ENCODE data around the gene TUBB.
"Not testable (repeated sequence)": the region's sequence is repeated elsewhere in the genome, so short reads cannot be mapped to it uniquely, and the experiment has no call there.

TUBB gene

GRCh38 chr6:30763155-30763617, 43.0 kb downstream of the TUBB start:
- H3K27ac Mint-ChIP-seq = peak overlapping the region; percentile 76 to 92 (median 88)
- TF ChIP-seq, protein P1, sequence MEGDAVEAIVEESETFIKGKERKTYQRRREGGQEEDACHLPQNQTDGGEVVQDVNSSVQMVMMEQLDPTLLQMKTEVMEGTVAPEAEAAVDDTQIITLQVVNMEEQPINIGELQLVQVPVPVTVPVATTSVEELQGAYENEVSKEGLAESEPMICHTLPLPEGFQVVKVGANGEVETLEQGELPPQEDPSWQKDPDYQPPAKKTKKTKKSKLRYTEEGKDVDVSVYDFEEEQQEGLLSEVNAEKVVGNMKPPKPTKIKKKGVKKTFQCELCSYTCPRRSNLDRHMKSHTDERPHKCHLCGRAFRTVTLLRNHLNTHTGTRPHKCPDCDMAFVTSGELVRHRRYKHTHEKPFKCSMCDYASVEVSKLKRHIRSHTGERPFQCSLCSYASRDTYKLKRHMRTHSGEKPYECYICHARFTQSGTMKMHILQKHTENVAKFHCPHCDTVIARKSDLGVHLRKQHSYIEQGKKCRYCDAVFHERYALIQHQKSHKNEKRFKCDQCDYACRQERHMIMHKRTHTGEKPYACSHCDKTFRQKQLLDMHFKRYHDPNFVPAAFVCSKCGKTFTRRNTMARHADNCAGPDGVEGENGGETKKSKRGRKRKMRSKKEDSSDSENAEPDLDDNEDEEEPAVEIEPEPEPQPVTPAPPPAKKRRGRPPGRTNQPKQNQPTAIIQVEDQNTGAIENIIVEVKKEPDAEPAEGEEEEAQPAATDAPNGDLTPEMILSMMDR (IDR thresholded peaks at IDR 0.05; ENCODE audit: unreplicated experiment in 3 of 3) = no peak
- H3K9me3 Mint-ChIP-seq = peaks cover 2% of the 10 kb centered on the region
- no peaks in the 10 kb centered on the region for H3K36me3 Mint-ChIP-seq (ENCODE audit: low read depth)
- H3K4me1 Mint-ChIP-seq = peaks cover 46% of the 10 kb centered on the region
- H3K4me3 Mint-ChIP-seq = peak overlapping the region in 1 of 3 experiments; percentile 25
- peaks cover 5% of the 10 kb centered on the region for H3K27me3 Mint-ChIP-seq (ENCODE audit: low read depth)

DNA sequence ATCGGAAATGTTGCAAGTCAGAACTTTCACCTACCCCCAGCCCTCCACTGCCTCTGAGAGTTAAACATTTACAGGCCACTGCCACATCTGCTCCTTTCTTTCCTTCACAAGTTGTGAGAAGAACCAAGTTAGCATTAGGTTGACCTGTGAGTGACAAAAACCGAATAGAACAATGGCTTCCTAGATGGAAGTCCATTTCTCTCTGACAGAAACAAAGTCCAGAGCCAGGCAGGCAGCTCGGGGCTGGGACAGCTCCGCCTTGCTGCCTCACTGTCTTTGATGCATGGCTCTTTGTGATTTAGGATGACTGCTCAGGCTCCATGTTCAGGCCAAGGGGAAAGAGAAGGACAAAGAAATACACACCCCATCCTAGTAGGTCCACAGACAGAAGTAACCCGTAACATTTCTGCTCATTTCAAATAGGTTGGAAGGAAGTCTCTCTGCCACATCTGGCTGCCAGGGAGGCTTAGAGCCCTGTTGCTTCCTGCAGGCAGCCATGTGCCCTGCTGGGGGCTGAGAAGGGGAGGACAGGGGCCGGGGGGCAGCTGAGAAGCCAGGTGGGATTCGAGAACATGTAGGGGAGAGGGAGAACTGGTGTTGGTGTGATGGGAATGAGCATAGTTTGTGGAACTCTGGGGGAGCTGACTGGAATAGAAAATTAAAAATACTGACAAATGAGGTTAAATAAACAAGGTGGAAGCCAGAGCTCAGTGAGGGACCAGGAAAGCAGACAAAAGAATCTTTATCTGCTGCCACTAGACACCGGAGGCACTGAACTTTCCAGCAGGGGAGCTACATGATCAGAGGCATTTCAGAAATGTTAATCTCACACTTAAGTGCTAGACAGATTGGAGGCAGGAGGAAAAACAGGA, 43.7 kb downstream of the TUBB start:
- Mint-ChIP-seq H3K27me3 (ENCODE audit: low read depth) (peaks cover 5% of the 10 kb centered on the region), H3K4me1 (peaks cover 47% of the 10 kb centered on the region), H3K4me3 (peak overlapping the region; percentile 5 to 20 (median 20)), H3K27ac (peak overlapping the region; percentile 76 to 92 (median 88)), H3K9me3 (peaks cover 2% of the 10 kb centered on the region), H3K36me3 (ENCODE audit: low read depth) (no peaks in the 10 kb centered on the region)
- TF ChIP-seq, protein P1 (IDR thresholded peaks at IDR 0.05; ENCODE audit: unreplicated experiment in 3 of 3) = peak in 2 of 3 experiments; percentile 12 to 16

DNA sequence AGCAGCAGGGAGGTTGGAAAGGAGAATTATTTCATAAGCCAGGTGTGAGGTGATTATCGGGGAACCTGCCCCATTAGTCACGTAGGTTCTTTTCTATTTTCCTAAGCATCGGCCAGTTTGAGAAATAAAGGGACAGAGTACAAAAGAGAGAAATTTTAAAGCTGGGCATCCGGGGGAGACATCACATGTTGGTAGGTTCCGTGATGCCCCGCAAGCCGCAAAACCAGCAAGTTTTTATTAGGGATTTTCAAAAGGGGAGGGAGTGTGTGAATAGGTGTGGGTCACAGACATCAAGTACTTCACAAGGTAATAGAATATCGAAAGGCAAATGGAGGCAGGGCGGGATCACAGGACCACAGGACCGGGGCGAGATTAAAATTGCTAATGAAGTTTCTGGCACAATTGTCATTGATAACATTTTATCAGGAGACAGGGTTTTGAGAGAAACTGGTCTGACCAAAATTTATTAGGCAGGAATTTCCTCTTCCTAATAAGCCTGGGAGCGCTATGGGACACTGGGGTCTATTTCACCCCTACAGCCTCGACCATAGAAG, 44.4 kb downstream of the TUBB start:
- Mint-ChIP-seq H3K4me3 (peak overlapping the region; percentile 1 to 20 (median 2)), H3K4me1 (peaks cover 50% of the 10 kb centered on the region), H3K27ac (peak overlapping the region; percentile 76 to 92 (median 88))
- not testable (repeated sequence) for H3K9me3 Mint-ChIP-seq; H3K27me3 Mint-ChIP-seq (ENCODE audit: low read depth); H3K36me3 Mint-ChIP-seq (ENCODE audit: low read depth)

GRCh38 chr6:30765495-30765894, 45.3 kb downstream of the TUBB start:
- H3K4me1 Mint-ChIP-seq = peaks cover 56% of the 10 kb centered on the region
- H3K36me3 Mint-ChIP-seq (ENCODE audit: low read depth); H3K4me3 Mint-ChIP-seq; H3K27me3 Mint-ChIP-seq (ENCODE audit: low read depth); H3K9me3 Mint-ChIP-seq: not testable (repeated sequence)
- H3K27ac Mint-ChIP-seq = peak overlapping the region; percentile 58 to 76 (median 74)

DNA sequence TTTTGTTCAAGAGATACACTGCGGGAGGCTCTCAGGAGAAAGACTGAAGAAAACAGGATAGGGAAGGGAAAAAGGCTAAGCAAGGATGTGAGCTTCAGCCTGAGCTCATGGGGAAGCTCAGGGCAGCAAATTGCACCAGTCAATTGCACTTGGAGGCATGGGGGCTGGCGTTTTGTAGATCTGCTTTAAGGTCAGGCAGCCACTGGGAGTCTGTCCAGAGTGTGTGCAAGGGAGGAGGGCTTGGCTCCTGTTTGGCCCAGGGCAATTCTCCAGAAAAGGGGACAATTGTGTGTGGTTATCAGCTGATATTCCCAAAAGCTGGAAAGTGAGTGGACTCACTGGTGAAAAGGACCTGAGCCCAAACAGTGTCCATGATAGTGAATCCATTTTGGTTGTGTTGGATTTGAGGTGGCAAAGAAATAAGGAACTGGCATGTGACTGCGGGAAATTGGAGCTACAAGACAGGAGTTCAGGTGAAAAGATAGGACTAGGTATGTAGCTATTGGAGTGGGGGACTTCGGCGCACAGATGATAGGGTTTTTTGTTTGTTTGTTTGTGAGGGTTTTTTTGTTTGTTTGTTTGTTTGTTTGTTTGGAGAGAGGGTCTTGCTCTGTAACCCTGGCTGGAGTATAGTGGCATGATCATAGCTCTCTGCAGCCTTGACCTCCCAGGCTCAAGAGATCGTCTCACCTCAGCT, 46.5 kb downstream of the TUBB start:
- peaks cover 2% of the 10 kb centered on the region for H3K9me3 Mint-ChIP-seq
- TF ChIP-seq, protein P1 (IDR thresholded peaks at IDR 0.05; ENCODE audit: unreplicated experiment in 3 of 3) = no peak
- H3K36me3 Mint-ChIP-seq (ENCODE audit: low read depth) = no peaks in the 10 kb centered on the region
- peak overlapping the region; percentile 63 to 91 (median 76) for H3K27ac Mint-ChIP-seq
- H3K27me3 Mint-ChIP-seq (ENCODE audit: low read depth) = peaks cover 5% of the 10 kb centered on the region
- H3K4me1 Mint-ChIP-seq = peaks cover 54% of the 10 kb centered on the region
- H3K4me3 Mint-ChIP-seq = peak overlapping the region in 1 of 3 experiments; percentile 26

DNA sequence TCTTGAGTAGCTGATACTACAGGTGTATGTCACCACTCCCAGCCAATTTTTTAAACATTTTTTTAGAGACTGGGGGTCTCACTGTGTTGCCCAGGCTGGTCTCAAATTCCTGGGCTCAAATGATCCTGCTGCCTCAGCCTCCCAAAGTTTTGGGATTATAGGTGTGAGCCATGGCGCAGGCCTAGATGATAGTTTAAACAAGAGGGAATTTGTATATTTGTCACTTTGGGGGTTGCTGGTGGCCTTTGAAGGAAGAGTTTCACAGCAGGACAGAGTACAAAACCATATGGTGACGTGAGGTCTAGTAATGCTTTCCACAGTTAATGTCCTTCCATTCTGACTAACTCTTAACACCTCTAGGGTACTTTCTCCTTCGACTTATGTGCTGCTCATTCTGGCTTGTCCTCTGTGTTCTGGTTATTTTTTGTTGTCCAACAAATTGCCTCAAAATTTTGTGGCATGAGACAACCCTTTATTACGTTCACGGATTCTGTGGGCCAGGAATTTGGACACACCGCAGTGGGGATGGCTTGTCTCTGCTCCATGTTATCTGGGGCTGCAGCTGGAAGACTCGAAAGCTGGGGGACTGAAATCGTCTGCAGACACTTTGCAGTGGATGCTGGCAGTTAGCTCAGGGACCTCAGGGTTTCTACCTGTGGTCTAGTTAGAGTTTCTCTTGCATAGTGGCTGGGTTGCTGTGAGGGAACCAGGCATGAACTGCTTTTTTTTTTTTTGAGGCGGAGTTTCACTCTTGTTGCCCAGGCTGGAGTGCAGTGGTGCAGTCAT, 47.2 kb downstream of the TUBB start:
- H3K4me1 Mint-ChIP-seq = peaks cover 54% of the 10 kb centered on the region
- peak overlapping the region; percentile 52 to 91 (median 63) for H3K27ac Mint-ChIP-seq
- peaks cover 5% of the 10 kb centered on the region for H3K27me3 Mint-ChIP-seq (ENCODE audit: low read depth)
- TF ChIP-seq, protein P1 (IDR thresholded peaks at IDR 0.05; ENCODE audit: unreplicated experiment in 3 of 3) = no peak
- H3K36me3 Mint-ChIP-seq (ENCODE audit: low read depth) = no peaks in the 10 kb centered on the region
- peaks cover 2% of the 10 kb centered on the region for H3K9me3 Mint-ChIP-seq
- no peak overlapping the region for H3K4me3 Mint-ChIP-seq
